Panc1 (cell line): ENCODE measurements around the gene TM9SF3. TPM values are rescaled to one million over a fixed set of nuclear protein-coding genes. Genes with fewer than 3 reads are reported as not detected.

Experiments
- ATAC-seq: fragments of 200-7000 bp; cut with Tn5 transposase; 2 replicates; pipeline ENCODE4 v1.9.1; 2020; ENCODE audit warnings: mild to moderate bottlenecking, moderate library complexity
- BruUV-seq: library from RNA; stranded (reverse); fragments of 400-500 nt; replicated peaks from 2 replicates; lab custom pipeline; 2021; lab: Mats Ljungman, UMichigan
- CTCF ChIA-PET: fragments of 300-600 bp; sonication (Branson Sonifier 250); formaldehyde crosslinking; loops from one replicate; lab custom pipeline; 2022; ENCODE audit warnings: antibody characterized with exemption; lab: Charles Lee
- POLR2A ChIA-PET: fragments of 300-600 bp; sonication (Branson Sonifier 250); formaldehyde crosslinking; loops from one replicate; lab custom pipeline; 2022; ENCODE audit warnings: antibody characterized with exemption; lab: Charles Lee
- DNase-seq: peaks from one replicate; pipeline ENCODE4 v3.0.0-alpha.2; 2010; ENCODE audit warnings: low read depth, low spot score
- H3K27ac ChIP-seq: 2 replicates; pipeline ENCODE4 v1.5.1; 2011; ENCODE audit warnings: mild to moderate bottlenecking, low read length, inconsistent platforms
- H3K27me3 ChIP-seq: fragments of 200-500 bp; sonication (Bioruptor generic); 2 replicates; pipeline ENCODE4 v1.6.0; 2014; ENCODE audit warnings: low read length, inconsistent platforms; ENCODE audit not compliant: control insufficient read depth, insufficient read depth
- H3K36me3 ChIP-seq: fragments of 200-500 bp; sonication (Bioruptor generic); 2 replicates; pipeline ENCODE4 v1.5.1; 2014; ENCODE audit warnings: inconsistent platforms, mild to moderate bottlenecking, low read length, moderate library complexity; ENCODE audit not compliant: control insufficient read depth, insufficient read depth
- H3K4me1 ChIP-seq: 2 replicates; pipeline ENCODE4 v1.5.1; 2011; ENCODE audit warnings: inconsistent platforms, mild to moderate bottlenecking, low read length, moderate library complexity; ENCODE audit not compliant: control insufficient read depth, insufficient read depth
- H3K4me3 ChIP-seq, 2 experiments: 2 replicates each; pipeline ENCODE4 v1.5.1; 2011 to 2012; ENCODE audit warnings: low read depth in 2 of 2, low read length in 2 of 2, mild to moderate bottlenecking in 2 of 2, inconsistent platforms in 1 of 2, moderate library complexity in 1 of 2
- H3K9me3 ChIP-seq: fragments of 200-500 bp; sonication (Bioruptor generic); 2 replicates; pipeline ENCODE4 v1.5.1; 2014; ENCODE audit warnings: low read depth, mild to moderate bottlenecking, inconsistent platforms, low read length, moderate library complexity; ENCODE audit not compliant: control insufficient read depth, insufficient read depth
- CTCF ChIP-seq: fragments of 450-650 bp; IDR thresholded peaks from 2 replicates; pipeline ENCODE4 v1.5.1; 2017; ENCODE audit warnings: mild to moderate bottlenecking
- POLR2AphosphoS5 ChIP-seq: IDR thresholded peaks from 2 replicates; pipeline ENCODE4 v1.6.1; 2012; ENCODE audit warnings: mild to moderate bottlenecking, low read depth, low read length, moderate library complexity
- SIN3A ChIP-seq: IDR thresholded peaks from 2 replicates; pipeline ENCODE4 v1.6.1; 2012; ENCODE audit warnings: low read depth, mild to moderate bottlenecking, low read length, moderate library complexity, borderline replicate concordance; ENCODE audit not compliant: insufficient read depth
- TCF7L2 ChIP-seq: IDR thresholded peaks from 2 replicates; pipeline ENCODE4 v1.6.1; 2011; ENCODE audit warnings: mild to moderate bottlenecking, low read depth, low read length, inconsistent platforms
- in situ Hi-C: cut with HindIII; loops from 2 replicates; pipeline ENCODE4 v1.10.0; 2016; ENCODE audit warnings: low sequenced_read_pairs, low pct_unique_long_range_greater_than_20kb
- intact Hi-C: fragments of 100-400 bp; cut with micrococcal nuclease; formaldehyde crosslinking; loops from one replicate; pipeline ENCODE4 v1.10.0; 2022; ENCODE audit not compliant: unreplicated experiment
- total RNA-seq: library from RNA; stranded (reverse); gene quantifications from one replicate; pipeline ENCODE4 v1.2.1, GENCODE V29; 2021; ENCODE audit not compliant: unreplicated experiment
- TF ChIP-seq, protein P1 (sequence below), 2 experiments: IDR thresholded peaks; 2 replicates each; pipeline ENCODE4 v1.6.1; 2011 to 2012; ENCODE audit warnings: low read depth in 2 of 2, control low read depth in 1 of 2, low read length in 1 of 2, mild to moderate bottlenecking in 1 of 2, moderate library complexity in 1 of 2; ENCODE audit not compliant: insufficient read depth in 1 of 2

TM9SF3 gene
- total RNA-seq, 1 experiment from 2014 or later = 179 TPM

- TF ChIP-seq TCF7L2 (no peak), SIN3A (no peak), POLR2AphosphoS5 (no peak), CTCF (no peak)
- TF ChIP-seq, protein P1, sequence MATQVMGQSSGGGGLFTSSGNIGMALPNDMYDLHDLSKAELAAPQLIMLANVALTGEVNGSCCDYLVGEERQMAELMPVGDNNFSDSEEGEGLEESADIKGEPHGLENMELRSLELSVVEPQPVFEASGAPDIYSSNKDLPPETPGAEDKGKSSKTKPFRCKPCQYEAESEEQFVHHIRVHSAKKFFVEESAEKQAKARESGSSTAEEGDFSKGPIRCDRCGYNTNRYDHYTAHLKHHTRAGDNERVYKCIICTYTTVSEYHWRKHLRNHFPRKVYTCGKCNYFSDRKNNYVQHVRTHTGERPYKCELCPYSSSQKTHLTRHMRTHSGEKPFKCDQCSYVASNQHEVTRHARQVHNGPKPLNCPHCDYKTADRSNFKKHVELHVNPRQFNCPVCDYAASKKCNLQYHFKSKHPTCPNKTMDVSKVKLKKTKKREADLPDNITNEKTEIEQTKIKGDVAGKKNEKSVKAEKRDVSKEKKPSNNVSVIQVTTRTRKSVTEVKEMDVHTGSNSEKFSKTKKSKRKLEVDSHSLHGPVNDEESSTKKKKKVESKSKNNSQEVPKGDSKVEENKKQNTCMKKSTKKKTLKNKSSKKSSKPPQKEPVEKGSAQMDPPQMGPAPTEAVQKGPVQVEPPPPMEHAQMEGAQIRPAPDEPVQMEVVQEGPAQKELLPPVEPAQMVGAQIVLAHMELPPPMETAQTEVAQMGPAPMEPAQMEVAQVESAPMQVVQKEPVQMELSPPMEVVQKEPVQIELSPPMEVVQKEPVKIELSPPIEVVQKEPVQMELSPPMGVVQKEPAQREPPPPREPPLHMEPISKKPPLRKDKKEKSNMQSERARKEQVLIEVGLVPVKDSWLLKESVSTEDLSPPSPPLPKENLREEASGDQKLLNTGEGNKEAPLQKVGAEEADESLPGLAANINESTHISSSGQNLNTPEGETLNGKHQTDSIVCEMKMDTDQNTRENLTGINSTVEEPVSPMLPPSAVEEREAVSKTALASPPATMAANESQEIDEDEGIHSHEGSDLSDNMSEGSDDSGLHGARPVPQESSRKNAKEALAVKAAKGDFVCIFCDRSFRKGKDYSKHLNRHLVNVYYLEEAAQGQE (IDR thresholded peaks at IDR 0.05; ENCODE audit: insufficient read depth in 1 of 2, low read depth in 2 of 2, low read length in 1 of 2) = no peak
- Histone ChIP-seq H3K27ac (no peak overlapping the region), H3K4me3 (no peak overlapping the region), H3K4me1 (no peaks in the 10 kb centered on the region), H3K27me3 (peaks cover 7% of the 10 kb centered on the region), H3K36me3 (no peaks in the 10 kb centered on the region), H3K9me3 (no peaks in the 10 kb centered on the region)
- no peak for ATAC-seq
- no TSS peak for BruUV-seq
- in situ Hi-C loops (no loop called here), intact Hi-C loops (no loop called here)
- ChIA-PET POLR2A (no interaction called here), CTCF (no interaction called here)
- DNase-seq = no peak
These were observed 26.8 kb upstream of the TM9SF3 start for GRCh38 chr10:96613576-96613975.

GRCh38 chr10:96612055-96612830 is 25.4 kb upstream of the TM9SF3 start:
- Histone ChIP-seq H3K4me3 (no peak overlapping the region), H3K27ac (no peak overlapping the region), H3K36me3 (no peaks in the 10 kb centered on the region), H3K4me1 (no peaks in the 10 kb centered on the region), H3K27me3 (peaks cover 11% of the 10 kb centered on the region), H3K9me3 (no peaks in the 10 kb centered on the region)
- TF ChIP-seq, protein P1 (IDR thresholded peaks at IDR 0.05; ENCODE audit: insufficient read depth in 1 of 2, low read depth in 2 of 2, low read length in 1 of 2) = no peak
- TF ChIP-seq SIN3A = no peak
- no peak for TF ChIP-seq POLR2AphosphoS5
- DNase-seq = no peak
- ChIA-PET CTCF (no interaction called here), POLR2A (no interaction called here)
- intact Hi-C loops = no loop called here
- BruUV-seq = no TSS peak
- in situ Hi-C loops = no loop called here
- ATAC-seq = no peak
